ENCODE data around the gene MAST2. TPM values are rescaled to one million over a fixed set of nuclear protein-coding genes. Genes with fewer than 3 reads are reported as not detected.

The MAST2 gene
- total and polyA plus RNA-seq, 2 of the 4 experiments (the other 2 are of a cell fraction), result 14.2 to 41.0 TPM

GRCh38 chr1:46034601-46035516 lies 231.4 kb downstream of the MAST2 start:
- TF ChIP-seq RCOR1 (IDR thresholded peaks at IDR 0.05; ENCODE audit: insufficient replicate concordance, low read length), result no peak
- TF ChIP-seq FOS (IDR thresholded peaks at IDR 0.05; ENCODE audit: low read depth, low read length), result no peak
- TF ChIP-seq MAFK (IDR thresholded peaks at IDR 0.05; ENCODE audit: low read depth, low read length), result no peak
- TF ChIP-seq NFE2L2 (IDR thresholded peaks at IDR 0.05; ENCODE audit: low read depth, low read length), result no peak
- no peak for TF ChIP-seq USF2 (IDR thresholded peaks at IDR 0.05; ENCODE audit: low read depth, low read length)
- TF ChIP-seq CTCF (conservative IDR thresholded peaks at IDR 0.05; ENCODE audit: low read depth, low read length), result no peak
- TF ChIP-seq CHD1 (IDR thresholded peaks at IDR 0.05; ENCODE audit: low read depth, low read length), result no peak
- no peak for TF ChIP-seq POLR2A (IDR thresholded peaks at IDR 0.05; ENCODE audit: low read depth, low read length)
- no peak for TF ChIP-seq SMC3 (IDR thresholded peaks at IDR 0.05; ENCODE audit: low read depth, low read length)
- TF ChIP-seq MXI1 (IDR thresholded peaks at IDR 0.05; ENCODE audit: borderline replicate concordance, low read depth, low read length), result no peak
- no peak for TF ChIP-seq CEBPB (IDR thresholded peaks at IDR 0.05; ENCODE audit: low read depth, low read length)
- POLR2A ChIA-PET (ENCODE audit: unreplicated experiment), result no interaction called here
- DNase-seq, result no peak

More at GRCh38 chr1:46034601-46035516, 231.4 kb downstream of the MAST2 start:
- 0 out of 2 replicates have a peak, but pooled peaks cover 6% of the 10 kb centered on the region for H4K20me1 ChIP-seq (ENCODE audit: insufficient read depth, low read length)
- dilution Hi-C loops (cut with HindIII; ENCODE audit: low sequenced_read_pairs, unreplicated experiment) (loop anchor here (25.0 kb wide), 1 partner anchor 152 kb away; the partner anchor contains the start of genes P3R3URF, POMGNT1 and TSPAN1), intact Hi-C loops (cut with micrococcal nuclease) (no loop called here), in situ Hi-C loops (cut with MboI; ENCODE audit: low sequenced_read_pairs) (loop anchor here (5.0 kb wide), 1 partner anchor 142 kb away; the partner anchor contains the start of genes P3R3URF and TSPAN1)
- no peaks in the 10 kb centered on the region for H3K4me1 ChIP-seq (ENCODE audit: control insufficient read depth, insufficient read depth, low read length)
- no peak overlapping the region for H3K9ac ChIP-seq (ENCODE audit: low read depth, low read length)
- no peak overlapping the region for H4K91ac ChIP-seq (ENCODE audit: insufficient read depth, low read depth, low read length)
- H3K27ac ChIP-seq (ENCODE audit: insufficient read depth, low read length), result no peak overlapping the region
- no peak overlapping the region for H3K23ac ChIP-seq (ENCODE audit: low read depth, low read length)
- H2BK5ac ChIP-seq (ENCODE audit: low read depth, low read length, poor library complexity, severe bottlenecking), result no peak overlapping the region
- CTCF ChIA-PET, result interaction anchor here (0.8 kb wide), 1 partner anchor 189 kb away, joined by 3 read pairs; no protein-coding TSS in a partner anchor
- H3K18ac ChIP-seq (ENCODE audit: low read depth, low read length), result no peak overlapping the region
- ATAC-seq (ENCODE audit: low read depth), result no peak
- H2AFZ ChIP-seq (replicated peaks; ENCODE audit: low read length, poor library complexity), result no peak overlapping the region
- no peak overlapping the region for H3K56ac ChIP-seq (ENCODE audit: extremely low read depth, insufficient read depth, low read length)
- no peak overlapping the region for H2BK120ac ChIP-seq (ENCODE audit: low read depth, low read length)
- H3K27me3 ChIP-seq (ENCODE audit: control insufficient read depth, insufficient read depth, low read length), result no peaks in the 10 kb centered on the region
- no peak overlapping the region for H3K14ac ChIP-seq (replicated peaks; ENCODE audit: low read depth, low read length)
- BruUV-seq (replicated peaks), result TSS peak; percentile 79
- no peak overlapping the region for H2BK20ac ChIP-seq (ENCODE audit: low read depth, low read length)
- H3K4me2 ChIP-seq (ENCODE audit: low read depth, low read length), result no peak overlapping the region
- no peak overlapping the region for H2AK9ac ChIP-seq (replicated peaks; ENCODE audit: low read depth, low read length, poor library complexity)
- peaks cover 28% of the 10 kb centered on the region for H3K36me3 ChIP-seq (ENCODE audit: control insufficient read depth, insufficient read depth, low read length)
- WGBS, 2 experiments (ENCODE audit: extremely low coverage in 2 of 2, insufficient read length in 1 of 2), result 87% methylated on average over 7 of the region's 27 CpGs; no CpG with 5 or more reads in 1 of the 2 experiments
- H2BK15ac ChIP-seq (ENCODE audit: low read depth, low read length), result no peak overlapping the region
- peaks cover 9% of the 10 kb centered on the region for H3K9me1 ChIP-seq (ENCODE audit: insufficient read depth, low read length)
- no peak overlapping the region for H3K4ac ChIP-seq (ENCODE audit: low read depth, low read length)
- H3K9me3 ChIP-seq (ENCODE audit: control insufficient read depth, insufficient read depth, low read length), result no peaks in the 10 kb centered on the region
- no peak overlapping the region for H4K5ac ChIP-seq (ENCODE audit: low read depth, low read length)
- peaks cover 0 to 5% of the 10 kb centered on the region in 2 experiments; a peak in 1 of 4 replicates for H3K79me1 ChIP-seq (ENCODE audit: low read depth in 1 of 2, low read length in 2 of 2)
- H3K4me3 ChIP-seq (ENCODE audit: insufficient read depth, low read depth, low read length), result no peak overlapping the region
- no peak overlapping the region for H4K8ac ChIP-seq (ENCODE audit: low read depth in 2 of 2, low read length in 2 of 2)
- H2AK5ac ChIP-seq (ENCODE audit: low read depth, low read length), result no peak overlapping the region

All from IMR-90 (cell line).